ENCODE measurements around the gene ZFP36L2.

Gene ZFP36L2, protein sequence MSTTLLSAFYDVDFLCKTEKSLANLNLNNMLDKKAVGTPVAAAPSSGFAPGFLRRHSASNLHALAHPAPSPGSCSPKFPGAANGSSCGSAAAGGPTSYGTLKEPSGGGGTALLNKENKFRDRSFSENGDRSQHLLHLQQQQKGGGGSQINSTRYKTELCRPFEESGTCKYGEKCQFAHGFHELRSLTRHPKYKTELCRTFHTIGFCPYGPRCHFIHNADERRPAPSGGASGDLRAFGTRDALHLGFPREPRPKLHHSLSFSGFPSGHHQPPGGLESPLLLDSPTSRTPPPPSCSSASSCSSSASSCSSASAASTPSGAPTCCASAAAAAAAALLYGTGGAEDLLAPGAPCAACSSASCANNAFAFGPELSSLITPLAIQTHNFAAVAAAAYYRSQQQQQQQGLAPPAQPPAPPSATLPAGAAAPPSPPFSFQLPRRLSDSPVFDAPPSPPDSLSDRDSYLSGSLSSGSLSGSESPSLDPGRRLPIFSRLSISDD

GRCh38 chr2:43226558-43226954 lies at the start of gene ZFP36L2:
Gene ZFP36L2, minus strand, starts transcription at chr2:43226606. Its CDS starts 291 bp downstream, at chr2:43226315.
- peak; percentile 94 for DNase-seq (ENCODE audit: low read depth)

DNA sequence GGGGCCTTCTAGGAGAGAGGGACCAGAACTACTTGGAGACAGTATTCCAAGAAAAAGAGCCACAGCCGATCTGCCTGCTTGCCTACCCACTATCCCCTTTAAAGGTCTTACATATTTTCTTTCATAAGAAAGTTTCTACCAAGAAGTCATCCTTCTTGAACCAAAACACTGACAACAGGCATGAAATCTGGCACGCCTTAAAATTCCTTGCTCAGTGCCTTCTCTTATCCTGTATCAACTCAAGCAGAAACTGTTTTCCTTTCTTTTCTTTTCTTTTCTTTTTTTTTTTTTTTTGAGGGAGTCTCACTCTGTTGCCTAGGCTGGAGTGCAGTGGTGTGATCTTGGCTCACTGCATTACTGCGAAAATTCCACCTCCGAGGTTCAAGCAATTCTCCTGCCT lies 48.3 kb upstream of the ZFP36L2 start:
- no peak for DNase-seq (ENCODE audit: low read depth)

DNA sequence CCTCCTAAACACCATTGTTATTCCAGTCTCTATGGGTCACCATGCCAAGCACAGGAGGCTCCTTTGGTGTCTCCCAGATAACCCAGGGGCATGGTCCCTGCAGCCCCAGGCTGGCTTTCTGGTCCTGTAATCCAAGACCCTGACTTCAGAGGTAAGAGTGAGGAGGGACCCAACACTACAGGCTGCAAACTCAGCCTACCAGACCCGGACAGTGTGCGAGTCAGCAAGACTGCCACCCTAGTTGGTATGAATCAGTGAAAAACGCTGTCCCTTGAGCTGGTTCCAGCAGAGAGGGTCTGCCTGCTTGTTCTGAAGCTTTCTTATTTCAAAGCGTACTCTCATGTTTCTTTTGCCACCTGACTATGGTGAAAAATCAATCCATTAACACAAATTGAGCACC lies 47.6 kb upstream of the ZFP36L2 start:
- no peak for DNase-seq (ENCODE audit: low read depth)

- no peak for DNase-seq (ENCODE audit: low read depth)
Measured at GRCh38 chr2:43273529-43273928, 47.1 kb upstream of the ZFP36L2 start.

DNA sequence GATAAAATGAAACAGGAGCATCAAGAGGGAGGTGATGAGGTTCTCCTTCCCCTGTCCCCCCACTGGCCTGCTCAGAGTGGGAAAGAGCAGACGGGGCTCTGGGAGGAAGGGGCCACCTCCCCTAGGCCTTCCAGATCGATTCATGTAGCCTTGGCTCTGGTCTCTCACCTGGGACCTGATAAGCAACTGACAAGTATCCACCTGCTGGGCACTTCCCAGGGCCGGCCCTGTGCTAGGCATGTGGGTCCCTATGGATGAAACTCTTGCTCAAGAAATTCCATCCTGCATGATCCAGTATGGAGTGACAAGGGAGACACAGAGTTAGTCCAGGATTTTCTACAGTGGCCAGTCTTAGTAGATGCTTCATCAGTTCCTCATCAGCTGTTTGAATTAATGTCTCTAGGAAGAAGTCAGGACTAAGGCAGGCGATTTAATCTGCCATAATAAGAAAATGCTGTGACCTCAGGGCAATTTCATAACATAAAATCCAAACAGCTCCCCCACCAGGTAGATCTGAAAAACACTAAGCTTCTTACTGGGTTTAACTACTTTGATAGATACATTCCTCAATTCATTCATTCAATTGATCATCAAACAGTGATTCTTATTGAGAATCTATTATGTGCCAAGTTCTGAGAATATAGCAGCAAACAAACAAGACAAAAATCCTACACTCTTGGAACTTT lies 44.7 kb upstream of the ZFP36L2 start:
- DNase-seq (ENCODE audit: low read depth), result no peak

GRCh38 chr2:43270461-43270860 lies 44.1 kb upstream of the ZFP36L2 start:
- DNase-seq (ENCODE audit: low read depth), result no peak

- DNase-seq (ENCODE audit: low read depth), result no peak
Measured at GRCh38 chr2:43269706-43270105, 43.3 kb upstream of the ZFP36L2 start.

- DNase-seq (ENCODE audit: low read depth), result no peak
Measured at GRCh38 chr2:43269074-43269572, 42.7 kb upstream of the ZFP36L2 start.

GRCh38 chr2:43268066-43268953 lies 41.9 kb upstream of the ZFP36L2 start:
- no peak for DNase-seq (ENCODE audit: low read depth)

DNA sequence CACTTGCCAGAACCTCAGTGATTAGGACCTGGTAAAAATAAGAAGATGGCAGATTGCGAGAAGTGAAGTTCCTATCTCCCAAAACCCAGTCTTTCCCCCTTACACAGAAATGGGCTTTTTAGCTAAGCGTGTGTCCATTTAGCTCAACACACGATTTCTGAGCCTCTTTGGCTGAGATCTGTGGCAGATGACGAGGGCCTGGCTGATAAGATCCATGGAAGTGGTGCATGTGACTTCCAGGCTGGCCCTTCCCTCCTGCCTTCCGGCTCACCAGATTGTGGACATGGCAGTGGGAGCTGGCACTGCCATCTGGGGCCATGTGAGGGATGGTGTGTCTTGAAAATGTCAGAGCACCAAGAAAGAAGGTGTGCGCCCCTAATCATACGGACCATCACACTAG lies 41.0 kb upstream of the ZFP36L2 start:
- no peak for DNase-seq (ENCODE audit: low read depth)

DNA sequence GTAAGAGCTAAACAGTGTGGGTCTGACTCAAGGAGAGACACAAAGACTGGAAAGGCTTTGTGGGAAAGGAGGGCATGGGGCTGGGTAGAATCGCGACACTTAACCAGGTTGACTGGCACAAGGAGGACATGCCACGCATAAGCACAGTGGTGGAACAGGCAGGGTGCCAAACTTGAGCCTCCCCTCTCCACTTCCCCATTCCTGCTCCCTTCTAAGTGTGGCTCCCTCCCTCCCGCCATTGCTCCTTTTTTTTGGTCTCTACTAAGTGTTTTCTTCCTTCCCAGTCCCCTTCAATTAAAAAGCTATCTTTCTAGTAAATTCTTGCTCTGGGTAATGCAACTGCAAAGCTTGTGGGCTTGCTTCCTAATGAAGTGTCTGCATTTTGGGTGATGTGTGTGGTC lies 40.3 kb upstream of the ZFP36L2 start:
- DNase-seq (ENCODE audit: low read depth), result no peak

GRCh38 chr2:43265421-43265820 lies 39.0 kb upstream of the ZFP36L2 start:
- no peak for DNase-seq (ENCODE audit: low read depth)

DNA sequence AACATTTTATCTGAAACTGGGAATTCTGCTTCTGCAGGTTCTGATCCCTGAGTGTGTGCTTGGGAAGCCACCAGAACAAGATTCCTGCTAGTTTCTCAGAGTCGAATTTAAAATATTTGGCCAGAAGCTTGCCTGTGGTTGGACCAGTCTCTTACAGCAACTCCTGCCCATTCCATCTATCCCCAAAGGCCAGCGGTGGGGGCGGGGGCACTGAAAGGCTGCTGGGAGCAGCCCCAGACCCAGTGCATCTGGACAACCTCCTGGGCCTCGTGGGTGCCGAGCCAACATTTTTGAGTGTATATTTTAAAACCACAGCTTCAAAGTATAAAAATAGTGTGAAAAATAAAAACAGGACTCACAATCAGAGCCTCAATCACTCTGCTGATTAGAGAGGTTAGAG lies 38.6 kb upstream of the ZFP36L2 start:
- DNase-seq (ENCODE audit: low read depth), result no peak

DNA sequence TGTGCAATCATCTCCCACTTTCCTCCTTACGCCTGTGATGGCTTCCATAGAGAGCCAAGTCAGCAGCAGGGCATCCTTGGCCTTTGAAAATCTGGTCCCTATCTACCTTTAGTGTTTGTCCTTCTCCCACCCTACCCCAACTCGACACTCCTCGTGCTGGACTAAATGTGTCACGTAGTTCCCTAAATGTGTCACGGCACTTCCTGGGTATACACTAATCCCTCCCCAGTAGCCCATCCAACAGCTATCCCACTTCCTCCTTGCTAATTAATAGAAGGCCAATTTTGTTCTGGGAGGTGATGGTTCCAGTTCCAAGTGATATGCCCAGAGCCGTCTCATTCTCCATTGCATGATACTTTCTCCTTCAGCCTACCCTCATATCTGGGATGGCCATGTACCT lies 36.5 kb upstream of the ZFP36L2 start:
- DNase-seq (ENCODE audit: low read depth), result no peak

- DNase-seq (ENCODE audit: low read depth), result no peak
Measured at GRCh38 chr2:43262239-43262638, 35.8 kb upstream of the ZFP36L2 start.

DNA sequence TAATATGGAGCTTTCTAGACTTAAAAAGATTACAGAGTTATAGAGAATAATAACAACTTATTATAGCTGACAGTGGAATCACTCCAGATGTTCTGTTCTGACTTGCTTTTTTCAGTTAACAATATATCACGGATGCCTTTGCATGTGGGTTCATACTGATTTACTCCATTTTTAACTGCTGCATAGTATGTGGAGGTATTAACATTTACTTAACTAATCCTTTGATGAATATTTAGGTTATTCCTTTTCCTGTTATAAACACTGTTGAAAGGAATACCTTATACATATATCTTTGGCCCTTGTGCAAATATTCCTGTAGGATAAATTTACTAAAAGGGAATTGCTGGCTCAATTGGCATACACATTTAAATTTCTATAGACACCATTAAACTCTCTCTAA lies 33.1 kb upstream of the ZFP36L2 start:
- no peak for DNase-seq (ENCODE audit: low read depth)

DNA sequence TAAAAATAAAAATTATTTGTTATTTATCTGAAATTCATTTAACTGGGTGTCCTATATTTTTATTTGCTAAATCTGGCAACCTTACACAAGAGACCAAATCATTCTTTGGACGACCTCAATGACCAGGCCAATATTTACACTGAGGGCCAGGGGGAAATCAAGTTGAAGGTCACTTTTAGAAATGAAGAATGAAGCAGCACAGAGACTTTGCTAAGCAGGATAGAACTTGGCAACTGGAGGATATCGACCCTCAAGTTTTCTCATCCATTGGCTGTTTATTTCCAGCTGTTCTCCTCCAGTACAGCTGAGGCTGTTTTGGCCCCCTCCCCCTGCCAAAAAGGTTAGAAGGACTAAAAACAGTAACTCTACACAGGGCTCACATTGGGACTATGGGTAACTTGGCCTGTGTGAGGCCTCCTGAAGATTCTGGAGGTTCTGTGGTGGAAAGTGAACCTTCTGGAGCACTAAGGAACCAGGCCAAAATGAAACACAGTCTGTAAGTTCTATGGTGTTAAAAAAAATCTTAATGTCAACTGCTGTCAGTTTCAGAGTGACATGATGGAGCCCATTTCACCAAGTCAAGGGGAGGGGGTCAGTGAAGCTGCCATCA lies 32.2 kb upstream of the ZFP36L2 start:
- DNase-seq (ENCODE audit: low read depth), result no peak

DNA sequence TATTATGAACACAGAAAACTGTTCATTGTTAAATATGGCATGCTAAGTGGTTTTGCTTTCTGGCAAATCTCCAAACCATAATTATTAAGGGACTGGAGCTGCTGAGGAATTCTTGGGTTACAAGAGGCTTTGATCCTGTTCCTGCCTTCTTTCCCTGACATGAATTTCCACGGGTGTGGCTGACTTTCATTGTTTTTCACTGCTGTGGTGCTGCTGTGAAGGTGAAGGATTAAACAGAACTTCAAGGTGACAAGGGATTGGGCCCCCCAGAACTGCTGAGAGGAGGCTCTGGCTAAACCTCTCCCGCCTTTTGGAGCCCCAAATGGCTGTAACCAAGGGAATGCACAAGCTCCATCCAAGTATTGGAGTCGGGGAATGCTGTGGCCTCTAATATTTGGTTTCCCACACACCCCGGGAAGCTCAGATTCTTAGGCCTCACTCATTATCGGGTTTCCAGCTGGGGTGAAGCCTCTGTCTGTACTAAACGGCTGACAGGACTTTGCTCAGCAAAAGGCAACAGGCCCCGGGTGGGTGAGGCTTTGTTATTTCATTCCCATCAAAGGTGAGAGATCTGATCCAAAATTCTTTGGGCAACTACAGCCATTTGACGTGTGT lies 29.0 kb upstream of the ZFP36L2 start:
- no peak for DNase-seq (ENCODE audit: low read depth)

DNA sequence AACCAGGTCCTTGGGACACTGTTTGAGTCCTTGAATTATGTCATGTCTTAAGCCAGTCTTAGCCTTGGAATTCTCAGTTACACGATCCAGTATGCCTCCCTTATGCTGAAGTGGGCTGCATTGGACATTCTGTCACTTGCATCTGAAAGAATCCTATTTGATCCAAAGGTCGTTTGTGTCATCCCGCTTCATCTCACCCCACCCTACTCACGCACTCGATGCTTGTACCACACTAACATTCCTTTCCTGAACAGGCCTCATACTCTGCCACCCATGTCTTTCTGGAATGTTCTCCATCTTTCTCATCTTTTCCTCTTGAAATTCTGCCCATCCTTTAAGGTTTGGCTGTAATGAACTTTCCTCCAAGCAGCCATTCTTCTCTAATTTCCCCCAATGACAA lies 27.9 kb upstream of the ZFP36L2 start:
- DNase-seq (ENCODE audit: low read depth), result no peak

DNA sequence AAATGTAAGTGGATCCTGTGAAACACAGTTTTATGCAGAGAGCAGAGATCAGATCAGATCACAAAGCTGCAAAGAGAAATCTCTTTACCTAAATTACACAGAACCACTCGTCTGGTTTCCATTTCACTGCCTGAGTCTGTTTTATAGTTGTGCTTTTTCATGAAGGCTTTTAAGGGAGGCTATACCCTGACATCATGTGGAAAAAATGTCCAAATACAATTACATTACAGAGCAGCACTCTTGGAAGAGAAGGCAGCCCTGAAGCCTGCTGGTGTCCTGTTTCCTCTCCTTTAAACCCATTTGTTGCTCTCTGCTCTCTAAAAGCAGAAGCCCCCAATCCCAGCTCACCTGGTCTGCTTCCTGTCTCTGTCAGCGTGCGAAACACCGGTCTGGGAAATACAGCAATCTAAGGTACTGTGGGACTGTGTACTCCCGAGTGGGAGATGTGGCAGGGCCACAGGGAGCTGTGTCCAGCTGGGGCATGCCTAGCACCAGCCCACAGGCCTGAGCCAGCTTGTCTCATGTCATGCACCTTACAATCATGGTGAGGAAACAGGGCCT lies 24.8 kb upstream of the ZFP36L2 start:
- DNase-seq (ENCODE audit: low read depth), result no peak

- DNase-seq (ENCODE audit: low read depth), result no peak
Measured at GRCh38 chr2:43250015-43250414, 23.6 kb upstream of the ZFP36L2 start.

Measured in activated T-cell treated with anti-CD3 and anti-CD28 coated beads for 1 hour (primary cell).